SK-N-SH treated with all-trans-retinoic acid at 6 μM for 48 hours (cell line): Measurements from ENCODE around the gene ZNF736.

Experiments
- ARNTL ChIP-seq: fragments of 450-650 bp; formaldehyde crosslinking; IDR thresholded peaks from 2 replicates; pipeline ENCODE4 v1.5.0; 2020; ENCODE audit warnings: low read depth, mild to moderate bottlenecking, moderate library complexity, borderline replicate concordance
- BACH2 ChIP-seq: fragments of 250-450 bp; sonication (Bioruptor Pico); IDR thresholded peaks from 2 replicates; pipeline ENCODE4 v1.9.0; 2021; ENCODE audit warnings: mild to moderate bottlenecking, borderline replicate concordance
- ESRRG ChIP-seq: fragments of 250-450 bp; sonication (Bioruptor Pico); IDR thresholded peaks from 2 replicates; pipeline ENCODE4 v1.6.1; 2021; ENCODE audit warnings: mild to moderate bottlenecking
- ISL1 ChIP-seq: fragments of 250-450 bp; sonication (Bioruptor Pico); IDR thresholded peaks from 2 replicates; pipeline ENCODE4 v2.1.2; 2022; ENCODE audit warnings: mild to moderate bottlenecking, moderate library complexity
- OSR1 ChIP-seq: fragments of 250-450 bp; sonication (Bioruptor Pico); IDR thresholded peaks from 2 replicates; pipeline ENCODE4 v1.8.0; 2022; ENCODE audit warnings: moderate library complexity, mild to moderate bottlenecking, inconsistent platforms
- PPARA ChIP-seq: fragments of 250-450 bp; sonication (Bioruptor Pico); IDR thresholded peaks from 2 replicates; pipeline ENCODE4 v1.5.0; 2020; ENCODE audit warnings: mild to moderate bottlenecking, borderline replicate concordance
- TCF4 ChIP-seq: fragments of 250-450 bp; sonication (Bioruptor Pico); IDR thresholded peaks from 2 replicates; pipeline ENCODE4 v1.8.0; 2021; ENCODE audit warnings: mild to moderate bottlenecking, moderate library complexity, borderline replicate concordance
- ZC3H10 ChIP-seq: fragments of 250-450 bp; sonication (Bioruptor Pico); IDR thresholded peaks from 2 replicates; pipeline ENCODE4 v1.5.1; 2021; ENCODE audit warnings: mild to moderate bottlenecking, moderate library complexity
- ZFP3 ChIP-seq: fragments of 250-450 bp; sonication (Bioruptor Pico); IDR thresholded peaks from 2 replicates; pipeline ENCODE4 v1.5.0; 2020; ENCODE audit warnings: mild to moderate bottlenecking, moderate library complexity
- ZNF565 ChIP-seq: fragments of 450-650 bp; formaldehyde crosslinking; conservative IDR thresholded peaks from 2 replicates; pipeline ENCODE4 v1.5.0; 2020; ENCODE audit warnings: low read depth, mild to moderate bottlenecking, moderate library complexity
- ZNF70 ChIP-seq: fragments of 450-650 bp; formaldehyde crosslinking; IDR thresholded peaks from 2 replicates; pipeline ENCODE4 v1.5.0; 2020; ENCODE audit warnings: mild to moderate bottlenecking, moderate library complexity
- TF ChIP-seq, protein P1 (sequence below): fragments of 250-450 bp; sonication (Bioruptor Pico); IDR thresholded peaks from 2 replicates; pipeline ENCODE4 v1.5.0; 2020; ENCODE audit warnings: mild to moderate bottlenecking, moderate library complexity
- TF ChIP-seq, protein P2 (sequence below): fragments of 250-450 bp; sonication (Bioruptor Pico); IDR thresholded peaks from 2 replicates; pipeline ENCODE4 v1.8.0; 2020; ENCODE audit warnings: mild to moderate bottlenecking, moderate library complexity, borderline replicate concordance

DNA sequence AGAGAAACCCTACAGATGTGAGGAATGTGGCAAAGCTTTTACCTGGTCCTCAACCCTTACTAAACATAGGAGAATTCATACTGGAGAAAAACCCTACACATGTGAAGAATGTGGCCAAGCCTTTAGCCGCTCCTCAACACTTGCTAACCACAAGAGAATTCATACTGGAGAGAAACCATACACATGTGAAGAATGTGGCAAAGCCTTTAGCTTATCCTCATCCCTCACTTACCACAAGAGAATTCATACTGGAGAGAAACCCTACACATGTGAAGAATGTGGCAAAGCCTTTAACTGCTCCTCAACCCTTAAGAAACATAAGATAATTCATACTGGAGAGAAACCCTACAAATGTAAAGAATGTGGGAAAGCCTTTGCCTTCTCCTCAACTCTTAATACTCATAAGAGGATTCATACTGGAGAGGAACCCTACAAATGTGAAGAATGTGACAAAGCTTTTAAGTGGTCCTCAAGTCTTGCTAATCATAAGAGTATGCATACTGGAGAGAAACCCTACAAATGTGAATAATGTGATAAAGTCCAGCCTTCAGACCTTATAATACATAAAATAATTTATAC is 47.3 kb upstream of the ZNF736 start:
- TF ChIP-seq TCF4 (CRISPR knock-in tag) = no peak
- TF ChIP-seq, protein P1, sequence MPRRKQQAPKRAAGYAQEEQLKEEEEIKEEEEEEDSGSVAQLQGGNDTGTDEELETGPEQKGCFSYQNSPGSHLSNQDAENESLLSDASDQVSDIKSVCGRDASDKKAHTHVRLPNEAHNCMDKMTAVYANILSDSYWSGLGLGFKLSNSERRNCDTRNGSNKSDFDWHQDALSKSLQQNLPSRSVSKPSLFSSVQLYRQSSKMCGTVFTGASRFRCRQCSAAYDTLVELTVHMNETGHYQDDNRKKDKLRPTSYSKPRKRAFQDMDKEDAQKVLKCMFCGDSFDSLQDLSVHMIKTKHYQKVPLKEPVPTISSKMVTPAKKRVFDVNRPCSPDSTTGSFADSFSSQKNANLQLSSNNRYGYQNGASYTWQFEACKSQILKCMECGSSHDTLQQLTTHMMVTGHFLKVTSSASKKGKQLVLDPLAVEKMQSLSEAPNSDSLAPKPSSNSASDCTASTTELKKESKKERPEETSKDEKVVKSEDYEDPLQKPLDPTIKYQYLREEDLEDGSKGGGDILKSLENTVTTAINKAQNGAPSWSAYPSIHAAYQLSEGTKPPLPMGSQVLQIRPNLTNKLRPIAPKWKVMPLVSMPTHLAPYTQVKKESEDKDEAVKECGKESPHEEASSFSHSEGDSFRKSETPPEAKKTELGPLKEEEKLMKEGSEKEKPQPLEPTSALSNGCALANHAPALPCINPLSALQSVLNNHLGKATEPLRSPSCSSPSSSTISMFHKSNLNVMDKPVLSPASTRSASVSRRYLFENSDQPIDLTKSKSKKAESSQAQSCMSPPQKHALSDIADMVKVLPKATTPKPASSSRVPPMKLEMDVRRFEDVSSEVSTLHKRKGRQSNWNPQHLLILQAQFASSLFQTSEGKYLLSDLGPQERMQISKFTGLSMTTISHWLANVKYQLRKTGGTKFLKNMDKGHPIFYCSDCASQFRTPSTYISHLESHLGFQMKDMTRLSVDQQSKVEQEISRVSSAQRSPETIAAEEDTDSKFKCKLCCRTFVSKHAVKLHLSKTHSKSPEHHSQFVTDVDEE (CRISPR knock-in tag) = no peak
- no peak for TF ChIP-seq ZFP3
- TF ChIP-seq PPARA = no peak
- no peak for TF ChIP-seq ZNF565
- TF ChIP-seq ZNF70 (CRISPR knock-in tag) = no peak
- TF ChIP-seq ISL1 (CRISPR knock-in tag) = no peak
- TF ChIP-seq BACH2 (CRISPR knock-in tag) = no peak
- no peak for TF ChIP-seq ZC3H10 (CRISPR knock-in tag)
- TF ChIP-seq ARNTL (CRISPR knock-in tag) = no peak
- TF ChIP-seq, protein P2, sequence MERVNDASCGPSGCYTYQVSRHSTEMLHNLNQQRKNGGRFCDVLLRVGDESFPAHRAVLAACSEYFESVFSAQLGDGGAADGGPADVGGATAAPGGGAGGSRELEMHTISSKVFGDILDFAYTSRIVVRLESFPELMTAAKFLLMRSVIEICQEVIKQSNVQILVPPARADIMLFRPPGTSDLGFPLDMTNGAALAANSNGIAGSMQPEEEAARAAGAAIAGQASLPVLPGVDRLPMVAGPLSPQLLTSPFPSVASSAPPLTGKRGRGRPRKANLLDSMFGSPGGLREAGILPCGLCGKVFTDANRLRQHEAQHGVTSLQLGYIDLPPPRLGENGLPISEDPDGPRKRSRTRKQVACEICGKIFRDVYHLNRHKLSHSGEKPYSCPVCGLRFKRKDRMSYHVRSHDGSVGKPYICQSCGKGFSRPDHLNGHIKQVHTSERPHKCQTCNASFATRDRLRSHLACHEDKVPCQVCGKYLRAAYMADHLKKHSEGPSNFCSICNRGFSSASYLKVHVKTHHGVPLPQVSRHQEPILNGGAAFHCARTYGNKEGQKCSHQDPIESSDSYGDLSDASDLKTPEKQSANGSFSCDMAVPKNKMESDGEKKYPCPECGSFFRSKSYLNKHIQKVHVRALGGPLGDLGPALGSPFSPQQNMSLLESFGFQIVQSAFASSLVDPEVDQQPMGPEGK = no peak
- TF ChIP-seq OSR1 (CRISPR knock-in tag) = no peak
- TF ChIP-seq ESRRG = no peak
